ENCODE results near the gene NIF3L1. TPM values are rescaled to one million over a fixed set of nuclear protein-coding genes. Genes with fewer than 3 reads are reported as not detected.
A peak's percentile ranks its signal among the peaks of the same experiment; 100 is the strongest.

Gene NIF3L1
- total and polyA plus RNA-seq, 2 of the 13 experiments (the other 11 are each of a cell fraction or from before 2014, with no cell fraction given): 67.9 to 75.2 TPM

DNA sequence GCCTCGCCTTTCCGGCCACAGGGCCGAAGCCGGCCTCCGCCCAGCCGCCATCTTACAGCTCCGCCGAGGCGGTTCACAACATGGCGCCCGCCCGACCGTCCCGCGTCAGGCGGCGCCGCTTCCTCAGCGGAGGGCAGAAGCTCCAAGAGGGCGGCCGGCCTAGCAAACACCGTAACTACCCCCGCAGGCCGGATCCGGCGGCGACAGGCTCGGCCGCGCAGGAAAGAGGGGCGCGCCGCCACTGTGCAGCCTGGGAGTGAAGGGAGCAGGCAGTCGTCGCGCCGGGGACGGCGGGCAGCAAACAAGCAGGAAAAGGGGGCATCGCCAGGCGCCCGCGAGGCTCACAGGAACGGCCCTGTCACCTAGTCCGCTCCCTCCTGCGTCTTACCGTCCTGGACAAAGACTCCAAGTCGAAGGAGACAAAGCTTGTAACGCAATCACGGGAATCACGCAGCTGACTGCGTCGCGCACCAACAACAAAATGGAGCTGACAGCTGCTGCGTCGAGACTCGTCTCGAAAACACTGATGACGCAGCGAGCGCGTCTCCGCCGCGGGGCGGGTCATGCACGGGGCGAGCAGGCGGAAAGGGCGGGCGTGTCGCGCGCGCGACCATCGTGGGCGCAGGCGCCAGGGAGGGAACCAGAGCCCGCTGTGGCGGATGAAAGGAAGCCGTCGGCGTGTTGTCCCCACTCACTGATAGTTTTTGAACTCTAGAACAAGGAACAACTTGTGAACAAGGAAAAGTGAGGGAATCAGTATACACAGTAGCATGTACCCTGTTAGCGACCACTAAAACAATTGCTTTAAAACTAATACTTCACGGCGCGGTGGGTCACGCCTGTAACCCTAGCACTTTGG, 24.8 kb upstream of the NIF3L1 start, which contains the start of gene CLK1 (continued):
- TF ChIP-seq, protein P1, sequence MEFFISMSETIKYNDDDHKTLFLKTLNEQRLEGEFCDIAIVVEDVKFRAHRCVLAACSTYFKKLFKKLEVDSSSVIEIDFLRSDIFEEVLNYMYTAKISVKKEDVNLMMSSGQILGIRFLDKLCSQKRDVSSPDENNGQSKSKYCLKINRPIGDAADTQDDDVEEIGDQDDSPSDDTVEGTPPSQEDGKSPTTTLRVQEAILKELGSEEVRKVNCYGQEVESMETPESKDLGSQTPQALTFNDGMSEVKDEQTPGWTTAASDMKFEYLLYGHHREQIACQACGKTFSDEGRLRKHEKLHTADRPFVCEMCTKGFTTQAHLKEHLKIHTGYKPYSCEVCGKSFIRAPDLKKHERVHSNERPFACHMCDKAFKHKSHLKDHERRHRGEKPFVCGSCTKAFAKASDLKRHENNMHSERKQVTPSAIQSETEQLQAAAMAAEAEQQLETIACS (CRISPR knock-in tag; IDR thresholded peaks at IDR 0.05): peak; percentile 99
- TF ChIP-seq CBX5 (CRISPR knock-in tag; IDR thresholded peaks at IDR 0.05; ENCODE audit: borderline replicate concordance) (peak; percentile 90; the same call in 1 of the 2 replicates), SCMH1 (CRISPR knock-in tag; IDR thresholded peaks at IDR 0.05; ENCODE audit: borderline replicate concordance) (no peak), TCF7L2 (IDR thresholded peaks at IDR 0.05; ENCODE audit: low read depth, low read length) (no peak), PHB2 (IDR thresholded peaks at IDR 0.05; ENCODE audit: partially characterized antibody) (no peak), ZBTB3 (CRISPR knock-in tag; IDR thresholded peaks at IDR 0.05; ENCODE audit: borderline replicate concordance, low read depth) (peak; percentile 92), ZFP36L2 (CRISPR knock-in tag; IDR thresholded peaks at IDR 0.05) (peak; percentile 68; the same call in 1 of the 2 replicates), ZNF263 (CRISPR knock-in tag; IDR thresholded peaks at IDR 0.05) (peak; percentile 74; the same call in 1 of the 2 replicates), GABPA (IDR thresholded peaks at IDR 0.05; ENCODE audit: low read depth, low read length) (peak; percentile 43; the same call in 1 of the 2 replicates), GABPA (CRISPR knock-in tag; IDR thresholded peaks at IDR 0.05; ENCODE audit: low read depth) (peak; percentile 62), ZZZ3 (CRISPR knock-in tag; IDR thresholded peaks at IDR 0.05; ENCODE audit: borderline replicate concordance) (peak; percentile 75; the same call in 1 of the 2 replicates), ZNF629 (CRISPR knock-in tag; conservative IDR thresholded peaks at IDR 0.05) (peak; percentile 40; the same call in 1 of the 2 replicates), PRMT3 (CRISPR knock-in tag; IDR thresholded peaks at IDR 0.05; ENCODE audit: borderline replicate concordance, low read depth) (peak; percentile 94; the same call in 1 of the 2 replicates), SKI (IDR thresholded peaks at IDR 0.05; ENCODE audit: partially characterized antibody) (peak; percentile 83), ZNF790 (CRISPR knock-in tag; IDR thresholded peaks at IDR 0.05; ENCODE audit: borderline replicate concordance) (peak; percentile 92), GABPB1 (CRISPR knock-in tag; IDR thresholded peaks at IDR 0.05) (peak; percentile 93), ZBTB21 (CRISPR knock-in tag; IDR thresholded peaks at IDR 0.05) (peak; percentile 97), ZNF678 (CRISPR knock-in tag; IDR thresholded peaks at IDR 0.05) (peak; percentile 79), HIVEP1 (CRISPR knock-in tag; IDR thresholded peaks at IDR 0.05) (peak; percentile 97), HDAC1 (CRISPR knock-in tag; IDR thresholded peaks at IDR 0.05) (peak; percentile 91), ZNF30 (CRISPR knock-in tag; IDR thresholded peaks at IDR 0.05) (peak; percentile 66; the same call in 1 of the 2 replicates)
- TF ChIP-seq, protein P2, sequence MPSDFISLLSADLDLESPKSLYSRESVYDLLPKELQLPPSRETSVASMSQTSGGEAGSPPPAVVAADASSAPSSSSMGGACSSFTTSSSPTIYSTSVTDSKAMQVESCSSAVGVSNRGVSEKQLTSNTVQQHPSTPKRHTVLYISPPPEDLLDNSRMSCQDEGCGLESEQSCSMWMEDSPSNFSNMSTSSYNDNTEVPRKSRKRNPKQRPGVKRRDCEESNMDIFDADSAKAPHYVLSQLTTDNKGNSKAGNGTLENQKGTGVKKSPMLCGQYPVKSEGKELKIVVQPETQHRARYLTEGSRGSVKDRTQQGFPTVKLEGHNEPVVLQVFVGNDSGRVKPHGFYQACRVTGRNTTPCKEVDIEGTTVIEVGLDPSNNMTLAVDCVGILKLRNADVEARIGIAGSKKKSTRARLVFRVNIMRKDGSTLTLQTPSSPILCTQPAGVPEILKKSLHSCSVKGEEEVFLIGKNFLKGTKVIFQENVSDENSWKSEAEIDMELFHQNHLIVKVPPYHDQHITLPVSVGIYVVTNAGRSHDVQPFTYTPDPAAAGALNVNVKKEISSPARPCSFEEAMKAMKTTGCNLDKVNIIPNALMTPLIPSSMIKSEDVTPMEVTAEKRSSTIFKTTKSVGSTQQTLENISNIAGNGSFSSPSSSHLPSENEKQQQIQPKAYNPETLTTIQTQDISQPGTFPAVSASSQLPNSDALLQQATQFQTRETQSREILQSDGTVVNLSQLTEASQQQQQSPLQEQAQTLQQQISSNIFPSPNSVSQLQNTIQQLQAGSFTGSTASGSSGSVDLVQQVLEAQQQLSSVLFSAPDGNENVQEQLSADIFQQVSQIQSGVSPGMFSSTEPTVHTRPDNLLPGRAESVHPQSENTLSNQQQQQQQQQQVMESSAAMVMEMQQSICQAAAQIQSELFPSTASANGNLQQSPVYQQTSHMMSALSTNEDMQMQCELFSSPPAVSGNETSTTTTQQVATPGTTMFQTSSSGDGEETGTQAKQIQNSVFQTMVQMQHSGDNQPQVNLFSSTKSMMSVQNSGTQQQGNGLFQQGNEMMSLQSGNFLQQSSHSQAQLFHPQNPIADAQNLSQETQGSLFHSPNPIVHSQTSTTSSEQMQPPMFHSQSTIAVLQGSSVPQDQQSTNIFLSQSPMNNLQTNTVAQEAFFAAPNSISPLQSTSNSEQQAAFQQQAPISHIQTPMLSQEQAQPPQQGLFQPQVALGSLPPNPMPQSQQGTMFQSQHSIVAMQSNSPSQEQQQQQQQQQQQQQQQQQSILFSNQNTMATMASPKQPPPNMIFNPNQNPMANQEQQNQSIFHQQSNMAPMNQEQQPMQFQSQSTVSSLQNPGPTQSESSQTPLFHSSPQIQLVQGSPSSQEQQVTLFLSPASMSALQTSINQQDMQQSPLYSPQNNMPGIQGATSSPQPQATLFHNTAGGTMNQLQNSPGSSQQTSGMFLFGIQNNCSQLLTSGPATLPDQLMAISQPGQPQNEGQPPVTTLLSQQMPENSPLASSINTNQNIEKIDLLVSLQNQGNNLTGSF (CRISPR knock-in tag; IDR thresholded peaks at IDR 0.05): peak; percentile 98
- TF ChIP-seq, protein P3, sequence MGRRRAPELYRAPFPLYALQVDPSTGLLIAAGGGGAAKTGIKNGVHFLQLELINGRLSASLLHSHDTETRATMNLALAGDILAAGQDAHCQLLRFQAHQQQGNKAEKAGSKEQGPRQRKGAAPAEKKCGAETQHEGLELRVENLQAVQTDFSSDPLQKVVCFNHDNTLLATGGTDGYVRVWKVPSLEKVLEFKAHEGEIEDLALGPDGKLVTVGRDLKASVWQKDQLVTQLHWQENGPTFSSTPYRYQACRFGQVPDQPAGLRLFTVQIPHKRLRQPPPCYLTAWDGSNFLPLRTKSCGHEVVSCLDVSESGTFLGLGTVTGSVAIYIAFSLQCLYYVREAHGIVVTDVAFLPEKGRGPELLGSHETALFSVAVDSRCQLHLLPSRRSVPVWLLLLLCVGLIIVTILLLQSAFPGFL (CRISPR knock-in tag; IDR thresholded peaks at IDR 0.05): peak; percentile 83; the same call in 1 of the 2 replicates
